Inferior parietal cortex (tissue), 1 donor: ENCODE results near the gene SBNO2.
A peak's percentile ranks its signal among the peaks of the same experiment; 100 is the strongest.
"Not testable (repeated sequence)": the region's sequence is repeated elsewhere in the genome, so short reads cannot be mapped to it uniquely, and the experiment has no call there.

Source experiments
- DNase-seq: peaks from one replicate; pipeline ENCODE4 v3.0.0-alpha.2; 2016; ENCODE audit errors: extremely low spot score

Gene SBNO2

GRCh38 chr19:1210227-1210538, 36.1 kb upstream of the SBNO2 start:
- DNase-seq = peak; percentile 38

- not testable (repeated sequence) for DNase-seq
These were observed 34.8 kb upstream of the SBNO2 start for GRCh38 chr19:1208830-1209229.

DNA sequence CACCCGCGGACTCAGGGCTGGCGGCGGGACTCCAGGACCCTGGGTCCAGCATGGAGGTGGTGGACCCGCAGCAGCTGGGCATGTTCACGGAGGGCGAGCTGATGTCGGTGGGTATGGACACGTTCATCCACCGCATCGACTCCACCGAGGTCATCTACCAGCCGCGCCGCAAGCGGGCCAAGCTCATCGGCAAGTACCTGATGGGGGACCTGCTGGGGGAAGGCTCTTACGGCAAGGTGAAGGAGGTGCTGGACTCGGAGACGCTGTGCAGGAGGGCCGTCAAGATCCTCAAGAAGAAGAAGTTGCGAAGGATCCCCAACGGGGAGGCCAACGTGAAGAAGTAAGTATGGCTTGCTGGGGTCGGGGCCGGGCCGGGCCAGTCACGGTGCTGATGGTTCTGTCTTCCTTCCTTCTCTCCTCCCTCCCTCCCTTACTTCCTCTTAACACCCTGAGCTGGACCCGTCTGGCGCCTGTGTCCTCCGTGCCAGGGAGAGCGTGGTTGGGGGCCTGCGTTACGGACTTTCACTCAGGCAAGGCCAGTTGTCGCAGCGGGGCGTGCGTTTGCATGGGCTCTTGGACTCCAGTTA, 32.9 kb upstream of the SBNO2 start:
- no peak for DNase-seq

DNA sequence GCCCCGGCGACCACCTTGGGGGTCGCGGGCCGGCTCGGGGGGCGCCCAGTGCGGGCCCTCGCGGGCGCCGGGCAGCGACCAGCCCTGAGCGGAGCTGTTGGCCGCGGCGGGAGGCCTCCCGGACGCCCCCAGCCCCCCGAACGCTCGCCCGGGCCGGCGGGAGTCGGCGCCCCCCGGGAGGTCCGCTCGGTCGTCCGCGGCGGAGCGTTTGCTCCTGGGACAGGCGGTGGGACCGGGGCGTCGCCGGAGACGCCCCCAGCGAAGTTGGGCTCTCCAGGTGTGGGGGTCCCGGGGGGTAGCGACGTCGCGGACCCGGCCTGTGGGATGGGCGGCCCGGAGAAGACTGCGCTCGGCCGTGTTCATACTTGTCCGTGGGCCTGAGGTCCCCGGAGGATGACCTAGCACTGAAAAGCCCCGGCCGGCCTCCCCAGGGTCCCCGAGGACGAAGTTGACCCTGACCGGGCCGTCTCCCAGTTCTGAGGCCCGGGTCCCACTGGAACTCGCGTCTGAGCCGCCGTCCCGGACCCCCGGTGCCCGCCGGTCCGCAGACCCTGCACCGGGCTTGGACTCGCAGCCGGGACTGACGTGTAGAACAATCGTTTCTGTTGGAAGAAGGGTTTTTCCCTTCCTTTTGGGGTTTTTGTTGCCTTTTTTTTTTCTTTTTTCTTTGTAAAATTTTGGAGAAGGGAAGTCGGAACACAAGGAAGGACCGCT, 32.2 kb upstream of the SBNO2 start:
- DNase-seq = no peak

DNA sequence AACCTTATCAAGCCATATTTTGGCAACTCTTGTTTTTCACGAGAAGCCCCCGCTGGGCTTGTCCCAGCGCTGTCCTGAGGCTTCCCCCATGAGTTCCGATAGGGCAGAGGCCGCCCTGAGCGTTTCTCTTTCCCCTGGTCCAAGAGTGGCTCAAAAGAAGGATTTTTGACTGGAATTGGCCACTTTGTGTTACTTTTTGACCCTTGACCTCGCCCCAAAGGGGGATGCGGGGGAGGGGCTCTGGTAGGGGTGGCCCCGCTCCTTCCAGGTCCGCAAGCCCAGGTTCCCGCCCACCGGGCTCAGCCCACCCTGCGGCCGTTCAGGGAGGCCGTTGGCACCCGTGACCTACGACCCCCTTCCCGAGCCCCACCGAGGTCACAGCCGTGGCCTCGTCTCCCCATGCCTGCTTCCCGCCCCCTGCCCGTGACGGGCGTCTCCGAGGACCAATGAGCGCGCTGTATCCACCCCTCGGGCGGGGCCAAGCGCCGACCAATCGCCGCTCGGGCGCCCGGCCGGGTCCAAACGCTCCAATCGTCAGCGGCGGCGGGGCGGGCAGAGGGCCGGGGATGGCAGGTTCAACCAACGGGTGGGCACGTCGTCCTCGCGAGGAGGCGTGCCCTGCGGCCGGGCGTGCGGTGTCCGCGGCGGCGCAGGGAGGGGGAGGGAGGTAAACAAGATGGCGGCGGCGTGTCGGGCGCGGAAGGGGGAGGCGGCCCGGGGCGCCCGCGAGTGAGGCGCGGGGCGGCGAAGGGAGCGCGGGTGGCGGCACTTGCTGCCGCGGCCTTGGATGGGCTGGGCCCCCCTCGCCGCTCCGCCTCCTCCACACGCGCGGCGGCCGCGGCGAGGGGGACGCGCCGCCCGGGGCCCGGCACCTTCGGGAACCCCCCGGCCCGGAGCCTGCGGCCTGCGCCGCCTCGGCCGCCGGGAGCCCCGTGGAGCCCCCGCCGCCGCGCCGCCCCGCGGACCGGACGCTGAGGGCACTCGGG, 31.3 kb upstream of the SBNO2 start, which contains the start of gene STK11:
Gene STK11 (plus strand): TSS at position 665 of the 986 bp plus-strand sequence. CDS start 1,136 bp downstream, outside the sequence.
- peak; percentile 94 for DNase-seq

- DNase-seq = not testable (repeated sequence)
These were observed 26.5 kb upstream of the SBNO2 start for GRCh38 chr19:1200614-1201013.

GRCh38 chr19:1199531-1199930, 25.5 kb upstream of the SBNO2 start:
- no peak for DNase-seq

DNA sequence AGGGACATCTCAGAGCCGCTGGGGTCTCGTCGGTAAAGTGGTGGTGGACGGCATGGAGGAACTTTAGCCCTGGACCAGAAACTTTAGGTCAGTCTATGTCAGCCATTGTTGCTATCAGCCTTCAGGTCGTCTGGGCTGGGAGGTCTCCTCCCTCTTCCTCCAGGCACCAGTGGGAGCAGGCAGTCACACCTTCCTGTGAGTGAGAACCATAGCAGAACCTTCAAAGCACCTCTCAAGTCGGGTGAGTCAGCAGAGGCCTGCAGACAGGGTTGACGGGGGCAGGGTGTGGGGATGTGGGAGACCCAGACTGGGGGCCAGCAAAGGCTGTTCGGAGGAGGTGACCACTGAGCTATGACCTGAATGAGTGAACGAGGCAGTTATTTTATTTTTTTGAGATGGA, 15.4 kb upstream of the SBNO2 start:
- no peak for DNase-seq

- DNase-seq = no peak
These were observed 9.6 kb upstream of the SBNO2 start for GRCh38 chr19:1183543-1184172.

DNA sequence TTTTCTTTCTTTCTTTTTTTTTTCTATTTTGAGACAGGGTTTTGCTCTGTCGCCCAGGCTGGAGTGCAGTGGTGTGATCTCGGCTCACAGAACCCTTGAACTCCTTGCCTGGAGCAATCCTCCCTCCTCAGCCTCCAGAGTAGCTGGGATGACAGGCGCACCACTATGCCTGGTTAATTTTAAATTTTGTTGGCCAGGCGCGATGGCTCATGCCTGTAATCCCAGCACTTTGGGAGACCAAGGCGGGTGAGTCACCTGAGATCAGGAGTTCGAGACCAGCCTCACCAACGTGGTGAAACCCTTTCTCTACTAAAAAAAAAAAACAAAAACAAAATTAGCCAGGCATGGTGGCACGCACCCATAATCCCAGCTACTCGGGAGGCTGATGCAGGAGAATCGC, 8.7 kb upstream of the SBNO2 start:
- DNase-seq = no peak

DNA sequence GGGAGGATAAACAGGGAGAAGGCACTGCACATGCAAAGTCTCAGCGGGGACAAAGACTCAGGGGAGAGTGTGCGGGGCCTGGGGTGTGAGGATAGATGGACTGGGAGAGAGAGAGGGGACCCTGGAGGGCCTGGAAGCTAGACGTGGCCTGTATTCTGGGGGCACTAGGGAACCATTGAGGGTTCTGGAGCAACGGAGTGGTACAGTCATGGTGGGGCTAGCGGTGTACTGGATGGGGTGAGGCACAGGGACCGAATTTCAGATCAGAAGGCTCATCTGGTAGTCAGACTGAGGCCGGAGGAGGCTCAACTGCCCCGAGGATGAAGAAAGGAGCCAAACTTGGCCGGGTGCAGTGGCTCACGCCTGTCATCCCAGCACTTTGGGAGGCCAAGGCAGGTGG, 8.0 kb upstream of the SBNO2 start:
- DNase-seq = no peak

DNA sequence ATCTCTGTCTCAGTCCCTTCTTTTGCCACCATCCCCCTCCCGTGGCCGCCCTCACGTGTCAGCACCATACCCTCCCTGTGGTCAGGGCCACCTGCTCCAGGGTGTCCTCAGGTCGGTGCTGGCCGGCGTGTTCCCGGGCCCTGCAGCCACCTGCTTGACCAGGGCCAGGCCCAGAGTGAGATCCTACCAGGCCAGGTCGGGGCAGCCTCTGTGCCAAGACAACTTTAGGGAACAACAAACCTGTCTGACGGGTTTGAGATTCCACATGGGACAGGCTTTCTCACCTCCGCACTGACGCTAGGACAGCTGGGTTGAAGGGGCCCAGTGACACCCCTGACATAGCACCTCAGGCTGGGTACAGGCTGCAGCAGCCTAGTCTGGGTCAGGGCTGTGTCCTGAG, 7.5 kb upstream of the SBNO2 start:
- no peak for DNase-seq

DNA sequence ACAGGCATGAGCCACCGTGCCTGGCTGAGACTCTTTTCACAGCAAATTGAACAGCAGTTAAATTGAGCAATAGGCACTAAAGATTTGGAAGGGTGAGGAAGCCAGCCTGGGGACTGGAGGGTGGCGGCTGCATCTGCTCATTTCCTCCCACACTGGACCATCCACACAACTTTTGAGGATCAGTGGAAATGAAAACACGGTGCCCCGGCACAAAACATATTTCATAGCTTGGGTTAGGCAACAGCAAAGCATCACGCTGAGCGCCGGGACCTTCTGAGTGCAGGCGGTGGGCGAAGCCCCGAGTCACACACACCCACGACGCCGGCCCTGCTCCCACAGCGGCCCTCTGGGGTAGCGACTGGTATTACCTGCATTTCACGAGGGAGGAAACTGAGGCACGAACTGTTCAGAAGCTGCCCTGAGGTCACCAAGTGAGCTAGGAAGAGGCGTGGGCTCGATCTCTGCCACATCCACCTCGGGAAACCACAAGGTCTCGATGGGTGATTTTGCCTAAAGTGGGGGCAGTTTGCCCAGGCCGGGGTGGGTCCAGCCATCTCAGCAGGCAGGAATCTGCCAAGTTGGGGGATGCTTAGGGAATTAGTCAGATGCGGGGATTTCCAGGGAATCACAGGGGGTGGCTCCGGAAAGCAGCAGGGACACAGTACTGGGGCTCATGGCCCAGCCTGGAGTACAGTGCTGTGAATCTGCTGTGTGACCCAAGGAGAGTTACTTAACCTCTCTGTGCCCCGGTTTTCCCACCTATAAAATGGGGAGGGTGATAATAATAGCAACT, 3.5 kb upstream of the SBNO2 start:
- DNase-seq = no peak

DNA sequence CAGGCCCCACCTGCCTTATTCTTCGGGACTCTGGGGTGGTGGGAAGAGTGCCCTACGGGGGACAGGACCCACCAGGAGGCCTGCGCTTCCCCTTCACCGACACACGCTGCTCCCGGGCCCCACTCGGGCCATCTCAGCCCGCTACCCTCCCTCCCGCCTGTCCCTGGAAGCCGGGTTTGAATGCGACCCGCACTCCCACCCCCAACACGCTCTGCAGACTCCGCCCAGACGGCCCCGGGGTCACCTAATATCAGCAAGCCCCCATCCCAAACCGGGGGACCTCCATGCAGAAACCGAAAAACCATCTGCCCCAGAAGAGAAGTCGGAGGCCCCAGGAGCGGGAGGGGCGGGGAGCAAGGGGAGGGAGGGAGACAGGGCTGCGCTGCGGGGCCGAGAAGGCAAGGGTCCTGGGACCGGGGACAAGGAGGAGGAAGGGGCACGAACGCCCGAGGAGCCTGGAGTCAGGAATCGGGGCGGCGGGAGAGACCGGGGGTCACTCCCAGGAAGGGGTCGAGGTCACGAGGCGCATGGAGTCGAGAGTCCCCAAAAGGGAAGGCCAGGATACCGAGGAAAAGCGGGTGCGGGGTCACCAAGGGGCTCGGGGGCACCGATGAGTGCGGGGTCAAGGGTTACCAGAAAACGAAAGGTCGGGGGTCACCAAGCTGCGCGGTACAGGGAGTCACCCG, 766 bp downstream of the SBNO2 start:
- DNase-seq = no peak

GRCh38 chr19:1172353-1173158, 1.5 kb downstream of the SBNO2 start:
- peak; percentile 19 for DNase-seq

- no peak for DNase-seq
These were observed 2.2 kb downstream of the SBNO2 start for GRCh38 chr19:1171755-1172352.

GRCh38 chr19:1170938-1171754, 2.9 kb downstream of the SBNO2 start:
- DNase-seq = no peak
